Body of pancreas (tissue), 4 donors: ENCODE measurements around the gene IPO11. TPM values are rescaled to one million over a fixed set of nuclear protein-coding genes. Genes with fewer than 3 reads are reported as not detected.
"Not testable (repeated sequence)": the region's sequence is repeated elsewhere in the genome, so short reads cannot be mapped to it uniquely, and the experiment has no call there.

ENCODE experiments used
- ATAC-seq: fragments of 150-250 bp; one replicate; pipeline ENCODE4 v1.9.1; 2016
- DNase-seq, 4 donors: peaks; one replicate each; pipeline ENCODE4 v3.0.0-alpha.2; 2019
- H3K27ac ChIP-seq, 4 donors: fragments of 200-600 bp; sonication (generic); 1 replicate in 3 of 4; 2 replicates in 1 of 4; pipeline versions ENCODE4 v1.5.1 to v1.6.1; 2016 to 2019; ENCODE audit warnings: mild to moderate bottlenecking in 1 of 4, mixed read lengths in 1 of 4, moderate library complexity in 1 of 4
- H3K27me3 ChIP-seq, 2 donors: fragments of 200-600 bp; sonication (generic); one replicate each; pipeline ENCODE4 v1.6.0; 2016; ENCODE audit warnings: mild to moderate bottlenecking in 1 of 2
- H3K36me3 ChIP-seq, 2 donors: fragments of 200-600 bp; sonication (generic); replicated peaks in 1 of 2; 2 replicates each; pipeline ENCODE4 v1.5.1; 2016; ENCODE audit warnings: low read depth in 2 of 2; ENCODE audit not compliant: insufficient read depth in 1 of 2
- H3K4me1 ChIP-seq: fragments of 200-600 bp; sonication (generic); one replicate; pipeline ENCODE4 v1.6.0; 2016
- H3K4me3 ChIP-seq, 2 donors: fragments of 200-600 bp; sonication (generic); 1 replicate in 1 of 2; 2 replicates in 1 of 2; pipeline ENCODE4 v1.5.1; 2016 to 2019
- H3K9me3 ChIP-seq, 3 donors: fragments of 200-600 bp; sonication (generic); 1 replicate in 2 of 3; 2 replicates in 1 of 3; pipeline ENCODE4 v1.5.1; 2016
- POLR2A ChIP-seq, 3 donors: fragments of 450-650 bp; IDR thresholded peaks; one replicate each; pipeline ENCODE4 v1.6.1; 2016; ENCODE audit warnings: antibody characterized with exemption in 3 of 3, mild to moderate bottlenecking in 2 of 3
- WGBS, 2 donors: methylation state at CpG; one replicate each; pipeline ENCODE4 v1.1.5; 2017; 5-methylcytosine and 5-hydroxymethylcytosine counted together
- intact Hi-C: fragments of 100-400 bp; cut with DNase I; formaldehyde crosslinking; loops from one replicate; pipeline ENCODE4 v1.15.1; 2023
- total RNA-seq, 2 donors: library from RNA; depleted of rRNA; stranded (reverse); fragments of >200 nt; gene quantifications; one replicate each; pipeline ENCODE4 v1.1.0, GENCODE V29; 2016
- TF ChIP-seq, protein P1 (sequence below), 7 experiments: fragments of 450-650 bp in 4 of 7; fragments of 200-600 bp in 3 of 7; sonication (generic) in 3 of 7; IDR thresholded peaks; one replicate each; pipeline ENCODE4 v1.5.1; 2016 to 2019; ENCODE audit warnings: antibody characterized with exemption in 7 of 7

Gene IPO11
- total RNA-seq, 2 donors from 2014 or later: 10.9 to 13.2 TPM

GRCh38 chr5:62620761-62621160 is 208.2 kb downstream of the IPO11 start:
- WGBS, 2 donors: 91 to 97% methylated on average over 5 of the region's 5 CpGs
- H3K4me1 ChIP-seq: no peaks in the 10 kb centered on the region

DNA sequence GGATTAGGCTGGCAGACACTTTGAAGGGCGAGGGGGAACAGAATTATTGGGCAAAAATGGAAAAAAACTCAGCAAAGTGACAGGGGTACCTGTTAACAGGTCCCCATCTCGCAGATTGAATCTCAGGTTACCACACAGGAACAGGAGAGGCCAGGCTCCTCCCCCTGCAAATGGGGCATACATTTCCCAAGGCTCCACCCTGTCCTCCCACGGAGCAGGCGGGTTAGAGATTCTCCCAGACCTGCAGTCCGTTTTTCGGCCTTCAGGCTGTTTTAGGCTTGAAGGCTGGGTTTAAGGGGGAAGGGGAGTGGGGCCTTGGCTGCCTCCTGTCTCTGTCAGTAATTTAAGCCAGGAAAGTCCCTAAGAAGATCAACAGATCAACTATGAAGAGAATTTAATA is 208.7 kb downstream of the IPO11 start:
- no peak overlapping the region for H3K27ac ChIP-seq
- TF ChIP-seq, protein P1, sequence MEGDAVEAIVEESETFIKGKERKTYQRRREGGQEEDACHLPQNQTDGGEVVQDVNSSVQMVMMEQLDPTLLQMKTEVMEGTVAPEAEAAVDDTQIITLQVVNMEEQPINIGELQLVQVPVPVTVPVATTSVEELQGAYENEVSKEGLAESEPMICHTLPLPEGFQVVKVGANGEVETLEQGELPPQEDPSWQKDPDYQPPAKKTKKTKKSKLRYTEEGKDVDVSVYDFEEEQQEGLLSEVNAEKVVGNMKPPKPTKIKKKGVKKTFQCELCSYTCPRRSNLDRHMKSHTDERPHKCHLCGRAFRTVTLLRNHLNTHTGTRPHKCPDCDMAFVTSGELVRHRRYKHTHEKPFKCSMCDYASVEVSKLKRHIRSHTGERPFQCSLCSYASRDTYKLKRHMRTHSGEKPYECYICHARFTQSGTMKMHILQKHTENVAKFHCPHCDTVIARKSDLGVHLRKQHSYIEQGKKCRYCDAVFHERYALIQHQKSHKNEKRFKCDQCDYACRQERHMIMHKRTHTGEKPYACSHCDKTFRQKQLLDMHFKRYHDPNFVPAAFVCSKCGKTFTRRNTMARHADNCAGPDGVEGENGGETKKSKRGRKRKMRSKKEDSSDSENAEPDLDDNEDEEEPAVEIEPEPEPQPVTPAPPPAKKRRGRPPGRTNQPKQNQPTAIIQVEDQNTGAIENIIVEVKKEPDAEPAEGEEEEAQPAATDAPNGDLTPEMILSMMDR (IDR thresholded peaks at IDR 0.05): no peak
- no peak for TF ChIP-seq POLR2A (IDR thresholded peaks at IDR 0.05)
- no peaks in the 10 kb centered on the region for H3K4me1 ChIP-seq
- WGBS, 2 donors: 85 to 86% methylated on average over 6 of the region's 6 CpGs
- no peak for DNase-seq
- H3K4me3 ChIP-seq: no peak overlapping the region
- H3K27me3 ChIP-seq: no peaks in the 10 kb centered on the region
- no peaks in the 10 kb centered on the region for H3K9me3 ChIP-seq
- no peak for ATAC-seq
- no peaks in the 10 kb centered on the region for H3K36me3 ChIP-seq
- intact Hi-C loops: no loop called here

More at GRCh38 chr5:62620761-62621160, 208.2 kb downstream of the IPO11 start:
- Histone ChIP-seq H3K27me3 (no peaks in the 10 kb centered on the region), H3K9me3 (no peaks in the 10 kb centered on the region), H3K36me3 (no peaks in the 10 kb centered on the region), H3K27ac (no peak overlapping the region), H3K4me3 (no peak overlapping the region)
- ATAC-seq: no peak
- intact Hi-C loops: no loop called here
- TF ChIP-seq, protein P1 (IDR thresholded peaks at IDR 0.05): no peak
- no peak for TF ChIP-seq POLR2A (IDR thresholded peaks at IDR 0.05)
- DNase-seq: no peak

GRCh38 chr5:62623271-62623670 is 210.7 kb downstream of the IPO11 start:
- ATAC-seq (no peak), DNase-seq (no peak)
- H3K27me3 ChIP-seq: no peaks in the 10 kb centered on the region
- H3K27ac ChIP-seq: no peak overlapping the region
- TF ChIP-seq, protein P1 (IDR thresholded peaks at IDR 0.05): no peak
- TF ChIP-seq POLR2A (IDR thresholded peaks at IDR 0.05): no peak
- H3K4me1 ChIP-seq: no peaks in the 10 kb centered on the region
- no peaks in the 10 kb centered on the region for H3K36me3 ChIP-seq
- intact Hi-C loops: no loop called here
- H3K9me3 ChIP-seq: no peaks in the 10 kb centered on the region
- no peak overlapping the region for H3K4me3 ChIP-seq
- 100% methylated on average over 1 of the region's 1 CpG for WGBS, 2 donors

DNA sequence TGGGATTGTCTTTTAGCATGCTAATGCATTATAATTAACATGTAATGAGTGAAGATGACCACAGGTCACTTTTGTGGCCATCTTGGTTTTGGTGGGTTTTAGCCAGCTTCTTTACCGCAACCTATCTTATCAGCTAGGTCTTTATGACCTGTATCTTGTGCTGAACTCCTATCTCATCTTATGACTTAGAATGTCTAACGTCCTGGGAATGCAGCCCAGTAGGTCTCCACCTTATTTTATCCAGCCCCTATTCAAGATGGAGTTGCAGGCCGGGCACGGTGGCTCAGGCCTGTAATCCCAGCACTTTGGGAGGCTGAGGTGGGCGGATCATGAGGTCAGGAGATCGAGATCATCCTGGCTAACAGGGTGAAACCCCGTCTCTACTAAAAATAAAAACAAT is 211.9 kb downstream of the IPO11 start:
- H3K36me3 ChIP-seq, H3K27ac ChIP-seq, H3K4me1 ChIP-seq, intact Hi-C loops, ATAC-seq, H3K27me3 ChIP-seq, H3K9me3 ChIP-seq, H3K4me3 ChIP-seq, DNase-seq: not testable (repeated sequence)
- 93 to 95% methylated on average over 7 of the region's 7 CpGs for WGBS, 2 donors

DNA sequence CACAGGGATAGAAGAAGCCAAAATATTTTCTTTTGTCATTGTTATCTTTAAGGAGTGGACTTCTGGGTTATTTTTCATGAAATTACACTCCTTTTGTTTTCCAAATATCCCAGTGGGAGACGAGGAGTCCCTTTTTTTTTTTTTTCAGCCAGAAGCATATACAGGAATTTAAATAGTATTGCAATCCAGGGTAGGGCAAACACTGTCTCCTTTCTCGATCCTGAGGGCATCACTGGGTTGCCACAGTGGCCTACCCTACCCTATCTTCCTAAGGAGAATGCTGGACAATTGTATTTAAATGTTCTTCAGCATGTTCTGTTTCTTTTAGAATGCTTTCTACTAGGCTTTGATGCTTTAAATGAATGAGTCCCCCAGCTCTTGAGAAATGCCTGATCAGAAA is 214.0 kb downstream of the IPO11 start:
- H3K27me3 ChIP-seq: no peaks in the 10 kb centered on the region
- no peaks in the 10 kb centered on the region for H3K4me1 ChIP-seq
- 84 to 88% methylated on average over 2 of the region's 2 CpGs for WGBS, 2 donors
- no peaks in the 10 kb centered on the region for H3K36me3 ChIP-seq
- ATAC-seq: no peak
- no peak for DNase-seq
- no peak overlapping the region for H3K4me3 ChIP-seq
- TF ChIP-seq, protein P1 (IDR thresholded peaks at IDR 0.05): no peak
- TF ChIP-seq POLR2A (IDR thresholded peaks at IDR 0.05): no peak
- H3K9me3 ChIP-seq: no peaks in the 10 kb centered on the region
- intact Hi-C loops: no loop called here
- no peak overlapping the region for H3K27ac ChIP-seq
